Fibroblast of pulmonary artery (primary cell): Measurements from ENCODE around the gene TBC1D21.

Experiments
- DNase-seq: peaks from one replicate; pipeline ENCODE4 v3.0.0-alpha.2; 2010; ENCODE audit warnings: low read depth
- H3K4me3 ChIP-seq: replicated peaks from 2 replicates; pipeline ENCODE4 v1.5.1; 2011; ENCODE audit warnings: low read depth, mild to moderate bottlenecking, control low read depth, low read length, moderate library complexity
- CTCF ChIP-seq: IDR thresholded peaks from 2 replicates; pipeline ENCODE4 v1.5.1; 2011; ENCODE audit warnings: mild to moderate bottlenecking, control low read depth, low read length, inconsistent platforms; ENCODE audit errors: missing control alignments

Gene TBC1D21

GRCh38 chr15:73857193-73857920 lies 16.0 kb upstream of the TBC1D21 start:
- no peak overlapping the region for H3K4me3 ChIP-seq
- no peak for DNase-seq
- TF ChIP-seq CTCF: no peak

GRCh38 chr15:73858062-73858461 lies 15.3 kb upstream of the TBC1D21 start:
- TF ChIP-seq CTCF: no peak
- no peak for DNase-seq
- H3K4me3 ChIP-seq: no peak overlapping the region

GRCh38 chr15:73862276-73862675 lies 11.1 kb upstream of the TBC1D21 start:
- DNase-seq: no peak
- TF ChIP-seq CTCF: no peak

GRCh38 chr15:73865379-73865778 lies 8.0 kb upstream of the TBC1D21 start:
- TF ChIP-seq CTCF: no peak
- H3K4me3 ChIP-seq: no peak overlapping the region
- no peak for DNase-seq

More at GRCh38 chr15:73862276-73862675, 11.1 kb upstream of the TBC1D21 start:
- no peak overlapping the region for H3K4me3 ChIP-seq

- no peak overlapping the region for H3K4me3 ChIP-seq
- no peak for TF ChIP-seq CTCF
- no peak for DNase-seq
Observed at GRCh38 chr15:73865904-73866303, 7.5 kb upstream of the TBC1D21 start.

GRCh38 chr15:73866481-73866880 lies 6.9 kb upstream of the TBC1D21 start:
- DNase-seq: no peak
- H3K4me3 ChIP-seq: no peak overlapping the region
- TF ChIP-seq CTCF: no peak

GRCh38 chr15:73866881-73867410 lies 6.4 kb upstream of the TBC1D21 start:
- TF ChIP-seq CTCF: no peak
- DNase-seq: no peak
- H3K4me3 ChIP-seq: no peak overlapping the region
